ENCODE results near the gene EFL1. TPM values are rescaled to one million over a fixed set of nuclear protein-coding genes. Genes with fewer than 3 reads are reported as not detected.
"Not testable (repeated sequence)": the region's sequence is repeated elsewhere in the genome, so short reads cannot be mapped to it uniquely, and the experiment has no call there.

The EFL1 gene
- polyA plus RNA-seq, 1 donor: 12.2 TPM

- DNase-seq: not testable (repeated sequence)
Observed at GRCh38 chr15:82195818-82196217, 66.7 kb downstream of the EFL1 start.

- DNase-seq: not testable (repeated sequence)
Observed at GRCh38 chr15:82194488-82194887, 68.0 kb downstream of the EFL1 start.

- not testable (repeated sequence) for DNase-seq
Observed at GRCh38 chr15:82193435-82193834, 69.1 kb downstream of the EFL1 start.

- not testable (repeated sequence) for DNase-seq
Observed at GRCh38 chr15:82192394-82192793, 70.1 kb downstream of the EFL1 start.

GRCh38 chr15:82186719-82187406 lies 75.7 kb downstream of the EFL1 start:
- DNase-seq: no peak

- DNase-seq: no peak
Observed at GRCh38 chr15:82186161-82186560, 76.4 kb downstream of the EFL1 start.

GRCh38 chr15:82184776-82185175 lies 77.8 kb downstream of the EFL1 start:
- no peak for DNase-seq

GRCh38 chr15:82184355-82184754 lies 78.2 kb downstream of the EFL1 start:
- DNase-seq: no peak

GRCh38 chr15:82183121-82184031 lies 79.2 kb downstream of the EFL1 start:
- DNase-seq: no peak

GRCh38 chr15:82181371-82181770 lies 81.2 kb downstream of the EFL1 start:
- DNase-seq: no peak

- DNase-seq: no peak
Observed at GRCh38 chr15:82178061-82178460, 84.5 kb downstream of the EFL1 start.

- no peak for DNase-seq
Observed at GRCh38 chr15:82177291-82178010, 85.1 kb downstream of the EFL1 start.

- no peak for DNase-seq
Observed at GRCh38 chr15:82176542-82176941, 86.0 kb downstream of the EFL1 start.

- DNase-seq: no peak
Observed at GRCh38 chr15:82174471-82175235, 87.9 kb downstream of the EFL1 start.

- DNase-seq: no peak
Observed at GRCh38 chr15:82173108-82173507, 89.4 kb downstream of the EFL1 start.

- DNase-seq: no peak
Observed at GRCh38 chr15:82172506-82172905, 90.0 kb downstream of the EFL1 start.

- DNase-seq: no peak
Observed at GRCh38 chr15:82168757-82169156, 93.8 kb downstream of the EFL1 start.

GRCh38 chr15:82168296-82168695 lies 94.2 kb downstream of the EFL1 start:
- no peak for DNase-seq

- DNase-seq: no peak
Observed at GRCh38 chr15:82165948-82166376, 96.6 kb downstream of the EFL1 start.

GRCh38 chr15:82159922-82160321 lies 102.6 kb downstream of the EFL1 start:
- DNase-seq: no peak

- no peak for DNase-seq
Observed at GRCh38 chr15:82158811-82159210, 103.7 kb downstream of the EFL1 start.

GRCh38 chr15:82150645-82151044 lies 111.9 kb downstream of the EFL1 start:
- no peak for DNase-seq
